ENCODE results near the gene HLA-DRA. TPM values are rescaled to one million over a fixed set of nuclear protein-coding genes. Genes with fewer than 3 reads are reported as not detected.

HLA-DRA gene
- total RNA-seq, 1 donor from 2014 or later: 0.28 TPM

DNA sequence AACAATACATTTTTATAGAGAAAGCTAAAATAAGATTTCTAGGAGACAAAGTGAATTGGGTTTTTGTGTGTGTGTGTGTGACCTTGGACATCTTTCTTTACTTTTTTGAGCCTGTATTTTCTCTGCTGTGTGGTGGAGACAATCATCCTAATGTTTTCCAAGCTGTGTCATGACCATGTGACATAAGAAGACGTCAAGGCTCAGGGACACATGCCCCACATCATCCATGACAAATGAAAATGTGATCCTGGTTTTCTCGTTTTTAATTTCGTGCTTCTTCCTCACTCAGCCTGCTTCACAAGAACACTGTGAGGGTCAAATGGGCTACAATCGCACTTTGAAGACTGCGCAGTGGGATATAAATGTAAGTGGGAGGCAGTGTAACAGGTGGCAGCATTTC lies 28.8 kb upstream of the HLA-DRA start:
- DNase-seq (ENCODE audit: low read depth, low spot score): no peak
- H3K9me3 Mint-ChIP-seq: no peaks in the 10 kb centered on the region
- peaks cover 71% of the 10 kb centered on the region for H3K27me3 Mint-ChIP-seq (ENCODE audit: low read depth)
- peaks cover 9% of the 10 kb centered on the region for H3K4me1 Mint-ChIP-seq
- no peak overlapping the region for H3K27ac Mint-ChIP-seq (ENCODE audit: unreplicated experiment)
- TF ChIP-seq, protein P1, sequence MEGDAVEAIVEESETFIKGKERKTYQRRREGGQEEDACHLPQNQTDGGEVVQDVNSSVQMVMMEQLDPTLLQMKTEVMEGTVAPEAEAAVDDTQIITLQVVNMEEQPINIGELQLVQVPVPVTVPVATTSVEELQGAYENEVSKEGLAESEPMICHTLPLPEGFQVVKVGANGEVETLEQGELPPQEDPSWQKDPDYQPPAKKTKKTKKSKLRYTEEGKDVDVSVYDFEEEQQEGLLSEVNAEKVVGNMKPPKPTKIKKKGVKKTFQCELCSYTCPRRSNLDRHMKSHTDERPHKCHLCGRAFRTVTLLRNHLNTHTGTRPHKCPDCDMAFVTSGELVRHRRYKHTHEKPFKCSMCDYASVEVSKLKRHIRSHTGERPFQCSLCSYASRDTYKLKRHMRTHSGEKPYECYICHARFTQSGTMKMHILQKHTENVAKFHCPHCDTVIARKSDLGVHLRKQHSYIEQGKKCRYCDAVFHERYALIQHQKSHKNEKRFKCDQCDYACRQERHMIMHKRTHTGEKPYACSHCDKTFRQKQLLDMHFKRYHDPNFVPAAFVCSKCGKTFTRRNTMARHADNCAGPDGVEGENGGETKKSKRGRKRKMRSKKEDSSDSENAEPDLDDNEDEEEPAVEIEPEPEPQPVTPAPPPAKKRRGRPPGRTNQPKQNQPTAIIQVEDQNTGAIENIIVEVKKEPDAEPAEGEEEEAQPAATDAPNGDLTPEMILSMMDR (conservative IDR thresholded peaks at IDR 0.05): no peak
- no peaks in the 10 kb centered on the region for H3K36me3 Mint-ChIP-seq (ENCODE audit: low read depth)
- no peak overlapping the region for H3K4me3 Mint-ChIP-seq

GRCh38 chr6:32411566-32412327 lies 27.9 kb upstream of the HLA-DRA start:
- Mint-ChIP-seq H3K36me3 (ENCODE audit: low read depth) (no peaks in the 10 kb centered on the region), H3K4me3 (no peak overlapping the region), H3K4me1 (peaks cover 9% of the 10 kb centered on the region), H3K9me3 (no peaks in the 10 kb centered on the region), H3K27ac (ENCODE audit: unreplicated experiment) (no peak overlapping the region), H3K27me3 (ENCODE audit: low read depth) (peaks cover 70% of the 10 kb centered on the region)
- TF ChIP-seq, protein P1 (conservative IDR thresholded peaks at IDR 0.05): no peak
- DNase-seq (ENCODE audit: low read depth, low spot score): no peak

DNA sequence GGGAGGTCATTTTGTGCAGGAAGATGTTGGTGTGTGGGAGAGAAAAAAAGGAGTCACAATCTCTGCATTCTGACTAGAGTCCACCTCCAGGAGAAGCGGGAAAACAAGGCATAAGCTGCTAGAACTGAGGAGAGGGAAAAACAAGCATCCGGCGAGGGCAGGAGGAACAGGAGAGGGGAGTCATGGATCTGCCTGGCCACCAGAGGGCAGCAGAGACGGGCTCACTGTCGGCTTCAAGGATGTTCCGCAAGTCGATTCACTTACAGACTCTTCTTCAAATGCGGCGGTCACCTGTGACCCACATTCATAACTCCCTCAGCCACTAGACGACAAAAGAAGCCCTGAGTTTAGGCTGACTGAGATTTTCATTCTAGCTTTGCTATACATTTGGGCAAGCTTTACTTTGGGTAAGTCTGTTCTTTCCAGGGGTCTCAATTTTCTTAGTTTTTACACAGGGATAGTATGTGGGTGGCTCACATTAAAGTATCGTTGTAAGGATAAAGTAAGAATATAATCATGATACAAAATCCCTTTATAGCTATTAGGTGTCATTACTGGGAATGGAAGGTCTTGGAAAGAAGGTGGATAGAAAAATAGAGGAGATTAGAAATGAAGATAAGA lies 26.1 kb upstream of the HLA-DRA start:
- H3K27me3 Mint-ChIP-seq (ENCODE audit: low read depth): peaks cover 62% of the 10 kb centered on the region
- H3K4me1 Mint-ChIP-seq: peaks cover 9% of the 10 kb centered on the region

GRCh38 chr6:32415521-32416019 lies 24.1 kb upstream of the HLA-DRA start:
- Mint-ChIP-seq H3K9me3 (no peaks in the 10 kb centered on the region), H3K4me1 (peaks cover 9% of the 10 kb centered on the region), H3K4me3 (no peak overlapping the region), H3K36me3 (ENCODE audit: low read depth) (no peaks in the 10 kb centered on the region), H3K27ac (ENCODE audit: unreplicated experiment) (no peak overlapping the region), H3K27me3 (ENCODE audit: low read depth) (peaks cover 70% of the 10 kb centered on the region)
- TF ChIP-seq, protein P1 (conservative IDR thresholded peaks at IDR 0.05): peak; percentile 91
- peak; percentile 86 for DNase-seq (ENCODE audit: low read depth, low spot score)

More for the DNA sequence above, 26.1 kb upstream of the HLA-DRA start:
- no peaks in the 10 kb centered on the region for H3K36me3 Mint-ChIP-seq (ENCODE audit: low read depth)
- no peak overlapping the region for H3K27ac Mint-ChIP-seq (ENCODE audit: unreplicated experiment)
- no peak overlapping the region for H3K4me3 Mint-ChIP-seq
- DNase-seq (ENCODE audit: low read depth, low spot score): peak; percentile 86
- TF ChIP-seq, protein P1 (conservative IDR thresholded peaks at IDR 0.05): peak; percentile 93
- no peaks in the 10 kb centered on the region for H3K9me3 Mint-ChIP-seq

DNA sequence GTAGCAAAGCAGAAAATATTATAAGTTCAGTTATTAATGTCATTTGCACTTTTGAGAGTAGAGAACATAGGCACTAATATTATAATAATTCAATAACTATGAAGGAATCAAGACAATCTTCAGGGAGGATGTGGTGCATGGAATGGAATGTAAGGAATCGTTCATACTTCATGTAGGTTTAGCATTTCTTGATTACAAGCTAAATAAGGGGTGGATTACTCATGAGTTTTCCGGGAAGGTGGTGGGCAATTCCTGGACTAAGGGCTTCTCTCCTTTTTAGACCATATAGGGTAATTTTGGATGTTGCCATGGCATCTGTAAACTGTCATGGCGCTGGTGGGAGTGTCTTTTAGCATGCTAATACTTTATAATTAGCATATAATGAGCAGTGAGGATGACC lies 23.7 kb upstream of the HLA-DRA start:
- H3K4me3 Mint-ChIP-seq: no peak overlapping the region
- H3K27me3 Mint-ChIP-seq (ENCODE audit: low read depth): peaks cover 68% of the 10 kb centered on the region
- peaks cover 9% of the 10 kb centered on the region for H3K4me1 Mint-ChIP-seq
- no peaks in the 10 kb centered on the region for H3K36me3 Mint-ChIP-seq (ENCODE audit: low read depth)
- no peak for DNase-seq (ENCODE audit: low read depth, low spot score)
- H3K9me3 Mint-ChIP-seq: no peaks in the 10 kb centered on the region
- H3K27ac Mint-ChIP-seq (ENCODE audit: unreplicated experiment): no peak overlapping the region
- TF ChIP-seq, protein P1 (conservative IDR thresholded peaks at IDR 0.05): no peak
